Activated gamma-delta T cell treated with Interleukin-2 at 50 U/mL for 16 hours (primary cell): Measurements from ENCODE around the gene PLXNA2.

Experiments
- DNase-seq: peaks from one replicate; pipeline ENCODE4 v3.0.0-alpha.2; 2020

PLXNA2 gene

GRCh38 chr1:208158640-208159554 is 85.3 kb downstream of the PLXNA2 start:
- no peak for DNase-seq

GRCh38 chr1:208157769-208158168 is 86.4 kb downstream of the PLXNA2 start:
- DNase-seq, result no peak

GRCh38 chr1:208156741-208157140 is 87.4 kb downstream of the PLXNA2 start:
- no peak for DNase-seq

GRCh38 chr1:208156310-208156709 is 87.9 kb downstream of the PLXNA2 start:
- no peak for DNase-seq

- DNase-seq, result no peak
These were observed 89.2 kb downstream of the PLXNA2 start for GRCh38 chr1:208154679-208155642.

GRCh38 chr1:208154040-208154439 is 90.1 kb downstream of the PLXNA2 start:
- no peak for DNase-seq

GRCh38 chr1:208153386-208153785 is 90.8 kb downstream of the PLXNA2 start:
- DNase-seq, result no peak

GRCh38 chr1:208151728-208152598 is 92.2 kb downstream of the PLXNA2 start:
- DNase-seq, result no peak

GRCh38 chr1:208150833-208151458 is 93.2 kb downstream of the PLXNA2 start:
- DNase-seq, result no peak

GRCh38 chr1:208149776-208150514 is 94.2 kb downstream of the PLXNA2 start:
- no peak for DNase-seq

- no peak for DNase-seq
These were observed 95.0 kb downstream of the PLXNA2 start for GRCh38 chr1:208149213-208149612.

- DNase-seq, result no peak
These were observed 95.8 kb downstream of the PLXNA2 start for GRCh38 chr1:208148380-208148779.

GRCh38 chr1:208146650-208147049 is 97.5 kb downstream of the PLXNA2 start:
- DNase-seq, result no peak

GRCh38 chr1:208145167-208145566 is 99.0 kb downstream of the PLXNA2 start:
- no peak for DNase-seq

- DNase-seq, result no peak
These were observed 101.4 kb downstream of the PLXNA2 start for GRCh38 chr1:208142590-208143382.

GRCh38 chr1:208141610-208142192 is 102.5 kb downstream of the PLXNA2 start:
- no peak for DNase-seq

GRCh38 chr1:208139434-208140045 is 104.6 kb downstream of the PLXNA2 start:
- no peak for DNase-seq

- no peak for DNase-seq
These were observed 107.0 kb downstream of the PLXNA2 start for GRCh38 chr1:208137193-208137592.

GRCh38 chr1:208136459-208137182 is 107.6 kb downstream of the PLXNA2 start:
- no peak for DNase-seq
